GM20000 (cell line): ENCODE data around the gene RORC.

ENCODE experiments used
- DNase-seq: peaks from one replicate; pipeline ENCODE4 v3.0.0; 2012; ENCODE audit warnings: low spot score
- TF ChIP-seq, protein P1 (sequence below): IDR thresholded peaks from 2 replicates; pipeline ENCODE4 v1.5.1; 2012; ENCODE audit warnings: mild to moderate bottlenecking, control low read depth; ENCODE audit errors: extremely low read depth, missing control alignments

The RORC gene

DNA sequence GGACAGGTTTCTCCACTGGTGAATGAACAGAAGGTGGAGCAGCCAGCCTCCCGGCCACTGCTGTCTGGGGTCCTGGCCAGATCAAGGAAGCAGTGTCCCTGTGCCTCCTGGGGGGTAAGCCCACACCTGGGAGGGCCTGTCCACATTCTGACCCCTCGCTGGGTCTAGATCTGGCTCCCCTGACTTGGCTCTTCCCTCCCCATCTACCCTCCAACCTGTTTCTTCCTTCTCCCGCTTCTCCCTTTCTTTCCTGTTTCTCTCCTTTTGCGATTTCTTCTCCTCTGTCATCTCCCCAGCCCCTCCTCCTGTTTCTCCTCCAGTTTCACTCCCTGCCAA lies 378 bp downstream of the RORC start:
- TF ChIP-seq, protein P1, sequence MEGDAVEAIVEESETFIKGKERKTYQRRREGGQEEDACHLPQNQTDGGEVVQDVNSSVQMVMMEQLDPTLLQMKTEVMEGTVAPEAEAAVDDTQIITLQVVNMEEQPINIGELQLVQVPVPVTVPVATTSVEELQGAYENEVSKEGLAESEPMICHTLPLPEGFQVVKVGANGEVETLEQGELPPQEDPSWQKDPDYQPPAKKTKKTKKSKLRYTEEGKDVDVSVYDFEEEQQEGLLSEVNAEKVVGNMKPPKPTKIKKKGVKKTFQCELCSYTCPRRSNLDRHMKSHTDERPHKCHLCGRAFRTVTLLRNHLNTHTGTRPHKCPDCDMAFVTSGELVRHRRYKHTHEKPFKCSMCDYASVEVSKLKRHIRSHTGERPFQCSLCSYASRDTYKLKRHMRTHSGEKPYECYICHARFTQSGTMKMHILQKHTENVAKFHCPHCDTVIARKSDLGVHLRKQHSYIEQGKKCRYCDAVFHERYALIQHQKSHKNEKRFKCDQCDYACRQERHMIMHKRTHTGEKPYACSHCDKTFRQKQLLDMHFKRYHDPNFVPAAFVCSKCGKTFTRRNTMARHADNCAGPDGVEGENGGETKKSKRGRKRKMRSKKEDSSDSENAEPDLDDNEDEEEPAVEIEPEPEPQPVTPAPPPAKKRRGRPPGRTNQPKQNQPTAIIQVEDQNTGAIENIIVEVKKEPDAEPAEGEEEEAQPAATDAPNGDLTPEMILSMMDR: no peak

DNA sequence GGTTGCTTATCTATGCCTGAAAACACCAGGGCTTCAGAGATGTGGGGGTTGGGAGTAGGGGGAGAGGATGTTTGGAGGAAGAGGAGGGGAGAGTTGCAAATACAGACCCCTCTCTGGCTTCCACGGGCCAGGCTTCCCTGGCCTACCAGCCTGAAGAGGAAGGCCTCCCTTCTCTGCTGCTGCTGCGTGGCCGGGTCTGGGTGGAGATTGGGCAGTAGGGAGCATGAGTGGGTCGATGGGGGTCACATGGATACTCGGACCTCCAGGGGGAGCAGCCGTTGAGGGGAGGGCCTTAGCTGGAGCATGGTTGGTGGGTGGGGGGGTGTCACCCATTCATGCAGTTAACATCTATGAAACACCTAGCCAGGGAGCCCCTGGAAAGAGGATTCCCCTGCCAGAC lies 1.5 kb downstream of the RORC start:
- no peak for DNase-seq
- TF ChIP-seq, protein P1: no peak

More for the DNA sequence above, 378 bp downstream of the RORC start:
- DNase-seq: no peak

DNA sequence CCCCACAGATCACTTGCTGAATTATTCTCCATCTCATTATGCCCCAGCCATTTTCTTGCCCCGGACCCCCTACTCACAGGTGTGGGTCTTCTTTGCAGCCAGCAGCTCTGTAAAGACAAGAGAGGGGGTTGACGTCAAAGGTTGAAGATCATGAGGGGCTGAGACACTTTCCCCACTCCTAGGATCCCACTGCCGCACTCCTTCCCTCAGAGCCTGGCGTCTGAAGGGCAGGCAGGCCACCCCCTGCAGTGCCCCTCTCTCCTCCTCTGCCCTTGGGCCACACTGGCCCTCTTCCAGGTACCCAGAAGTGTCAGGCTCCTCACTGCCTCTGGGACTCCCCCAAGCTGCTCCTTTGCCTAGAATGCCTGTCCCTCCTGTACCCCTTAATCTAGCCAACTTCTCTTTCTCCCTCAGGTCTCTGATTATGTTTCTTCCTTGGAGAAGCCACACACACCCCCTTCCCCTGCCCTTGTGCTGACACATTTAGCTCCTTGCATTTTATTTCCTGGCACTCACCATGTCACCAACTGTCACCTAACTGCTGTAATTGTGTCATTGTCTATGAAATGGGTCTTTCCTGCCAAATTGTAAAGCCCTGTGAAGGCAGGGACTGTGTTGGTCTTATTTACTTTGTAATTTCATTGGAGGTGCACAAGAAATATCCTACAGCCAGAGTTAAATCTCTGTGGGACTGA lies 2.1 kb downstream of the RORC start:
- TF ChIP-seq, protein P1: no peak
- no peak for DNase-seq

DNA sequence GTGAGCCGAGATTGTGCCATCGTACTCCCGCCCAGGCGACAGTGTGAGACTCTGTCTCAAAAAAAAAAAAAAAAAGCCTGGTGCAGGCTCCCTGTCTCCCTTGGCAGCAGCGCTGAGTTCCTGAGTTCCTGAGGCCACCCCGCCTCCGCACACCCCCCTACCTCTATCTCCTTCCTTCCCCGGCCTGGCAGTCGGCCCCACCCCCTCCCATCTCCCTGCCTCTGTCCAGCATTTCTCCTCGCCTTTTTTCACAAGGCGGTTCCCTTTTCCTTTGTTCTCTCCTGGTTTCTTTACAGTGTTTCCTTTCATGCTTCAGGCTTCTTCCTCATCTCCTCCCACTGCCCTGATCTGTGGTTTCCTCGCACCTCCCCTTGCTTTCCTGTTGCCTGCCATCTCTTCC lies 2.7 kb downstream of the RORC start:
- TF ChIP-seq, protein P1: no peak
- DNase-seq: no peak

DNA sequence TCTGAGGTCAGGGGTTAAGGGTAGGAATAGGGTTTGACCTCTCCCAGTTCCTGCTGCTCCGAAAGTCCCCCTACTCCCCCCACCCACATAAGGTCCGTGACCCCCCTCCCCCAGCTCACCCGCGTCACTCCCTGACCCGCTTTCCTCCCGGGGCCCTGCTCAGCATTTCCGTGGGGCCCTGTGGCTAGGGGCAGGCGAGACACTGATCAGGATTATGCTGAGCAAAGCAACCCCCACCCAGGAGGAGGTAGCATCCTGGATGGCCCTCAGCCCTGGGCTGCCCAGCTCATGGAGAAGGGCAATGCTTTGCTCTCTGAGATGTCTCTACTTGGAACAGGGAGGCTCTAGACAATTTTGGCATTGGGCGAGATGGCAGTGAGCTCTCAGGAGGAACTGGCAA lies 3.7 kb downstream of the RORC start:
- TF ChIP-seq, protein P1: no peak
- DNase-seq: no peak

DNA sequence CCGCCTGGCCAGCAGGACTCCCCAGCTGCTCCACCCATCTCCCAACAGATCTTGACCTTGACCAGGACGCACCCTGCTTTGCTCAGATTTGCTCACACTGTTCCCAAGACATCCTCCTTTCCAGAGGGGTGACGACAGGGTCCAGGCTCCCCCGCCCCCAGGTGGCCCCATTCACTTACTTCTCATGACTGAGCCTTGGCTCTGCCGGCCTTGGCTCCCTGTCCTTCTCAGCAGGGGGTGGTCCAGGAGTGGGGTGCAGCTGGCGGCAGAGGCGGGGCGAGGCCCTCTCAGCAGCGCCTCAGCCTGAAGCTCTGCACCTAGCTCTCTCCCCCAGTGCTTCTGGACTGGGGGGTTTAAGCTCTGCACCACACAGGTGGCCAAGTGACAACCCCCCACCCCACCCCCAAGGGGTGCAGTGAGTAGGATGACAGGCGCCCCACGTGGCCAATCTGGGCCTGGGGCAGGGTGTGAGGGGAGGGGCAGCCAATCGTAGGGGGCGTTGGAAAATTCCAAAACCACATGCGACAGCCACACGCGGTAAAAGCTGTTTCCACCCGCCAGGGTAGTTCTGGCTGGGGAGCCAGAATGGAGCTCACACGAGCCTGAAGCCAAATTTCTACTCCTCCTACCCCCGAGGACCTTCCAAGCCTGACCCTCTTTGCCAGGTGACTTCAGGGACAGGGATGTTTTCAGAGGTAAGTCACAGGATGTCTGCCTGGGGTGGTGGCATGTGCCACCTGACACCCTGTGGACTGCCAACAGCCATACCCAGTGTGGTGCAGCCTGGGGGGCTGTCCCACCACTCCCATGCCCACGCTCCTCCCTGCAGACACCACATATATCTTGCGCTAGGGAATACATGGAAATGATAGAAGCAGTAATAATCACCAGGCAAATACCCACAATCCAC lies 5.6 kb downstream of the RORC start:
- DNase-seq: no peak
- TF ChIP-seq, protein P1: no peak

DNA sequence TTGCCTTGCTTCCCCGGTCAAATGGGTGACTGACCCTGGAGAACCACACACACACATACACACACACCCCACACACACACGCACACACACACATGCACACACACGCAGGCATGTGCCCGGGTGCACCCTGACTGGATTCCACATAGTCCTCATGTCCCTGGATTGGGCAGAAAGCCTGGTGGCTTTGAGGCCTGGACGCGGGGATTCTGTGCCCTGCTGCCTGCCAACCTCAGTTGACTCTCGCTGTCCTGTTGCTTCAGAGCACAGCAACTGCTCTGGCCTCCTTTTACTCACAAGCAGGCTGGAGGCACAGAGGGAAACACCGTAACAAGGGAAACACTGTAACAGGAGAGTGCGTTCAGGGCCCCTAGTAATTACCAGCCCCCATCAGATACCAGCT lies 6.4 kb downstream of the RORC start:
- TF ChIP-seq, protein P1: no peak

More for the DNA sequence above, 6.4 kb downstream of the RORC start:
- no peak for DNase-seq
